Aorta (tissue), 5 donors: ENCODE measurements around the gene VEGFB. TPM values are rescaled to one million over a fixed set of nuclear protein-coding genes. Genes with fewer than 3 reads are reported as not detected.

Experiments
- ATAC-seq: fragments of 200-7000 bp; cut with Tn5 transposase; one replicate; pipeline ENCODE4 v1.9.1; 2022; ENCODE audit warnings: moderate library complexity; ENCODE audit not compliant: low FRiP score
- DNase-seq, 2 donors: peaks; one replicate each; pipeline ENCODE4 v3.0.0-alpha.2; 2020
- H3K27ac ChIP-seq, 2 donors: one replicate each; pipeline ENCODE4 v1.5.1; 2013; ENCODE audit warnings: low read length in 2 of 2, mild to moderate bottlenecking in 2 of 2, moderate library complexity in 2 of 2, control low read depth in 1 of 2, inconsistent platforms in 1 of 2, low read depth in 1 of 2
- H3K27me3 ChIP-seq, 2 donors: one replicate each; pipeline ENCODE4 v1.6.1; 2013; ENCODE audit warnings: control low read depth in 1 of 2, low read length in 1 of 2, mild to moderate bottlenecking in 1 of 2, moderate library complexity in 1 of 2; ENCODE audit not compliant: insufficient read depth in 2 of 2, control insufficient read depth in 1 of 2
- H3K36me3 ChIP-seq, 2 donors: one replicate each; pipeline ENCODE4 v1.6.1; 2013; ENCODE audit warnings: control low read depth in 1 of 2, low read length in 1 of 2, mild to moderate bottlenecking in 1 of 2; ENCODE audit not compliant: insufficient read depth in 2 of 2, control insufficient read depth in 1 of 2
- H3K4me1 ChIP-seq, 2 donors: one replicate each; pipeline ENCODE4 v1.6.1; 2013; ENCODE audit warnings: low read length in 2 of 2, control low read depth in 1 of 2, mild to moderate bottlenecking in 1 of 2, moderate library complexity in 1 of 2; ENCODE audit not compliant: insufficient read depth in 2 of 2, control insufficient read depth in 1 of 2
- H3K4me3 ChIP-seq, 2 donors: one replicate each; pipeline ENCODE4 v1.5.1; 2013; ENCODE audit warnings: low read length in 2 of 2, control low read depth in 1 of 2, mild to moderate bottlenecking in 1 of 2
- H3K9me3 ChIP-seq: one replicate; pipeline ENCODE4 v1.6.1; 2013; ENCODE audit warnings: mild to moderate bottlenecking, low read length; ENCODE audit not compliant: control insufficient read depth
- WGBS, 2 donors: extraction: QIAGEN DNeasy Blood & Tissue Kit; methylation state at CpG; one replicate each; pipeline ENCODE4 v1.1.7; 2013; 5-methylcytosine and 5-hydroxymethylcytosine counted together
- intact Hi-C, 2 donors: fragments of 100-400 bp; cut with DNase I; formaldehyde crosslinking; loops; one replicate each; pipeline versions ENCODE4 v1.14.2 to v1.15.0; 2022
- polyA plus RNA-seq, 2 donors: library from polyadenylated mRNA; stranded (reverse); fragments of 200-250 nt; gene quantifications; one replicate each; pipeline ENCODE4 v1.2.3, GENCODE V29; 2013
- total RNA-seq, 2 donors: library from RNA; stranded (reverse); fragmentation: NEBNext Ultra II Directional; extraction: Animal tissue kit (Norgen Biotek cat#: 25700); gene quantifications; one replicate each; pipeline ENCODE4 v1.2.1, GENCODE V29; 2021
- donor health status: healthy with polysubstance abuse.
- donor health status: Bipolar disorder and iron deficiency.
- donor health status: DM: no; HTN: no; CAD: no.
- donor health status: DM: no; HTN: no; CAD: no.
- donor health status: DM: yes; HTN: yes; CAD: no.

Gene VEGFB
- total and polyA plus RNA-seq, 4 donors: 131 to 208 (median 198) TPM

GRCh38 chr11:64232967-64233315 is 1.4 kb upstream of the VEGFB start:
- DNase-seq (no peak), ATAC-seq (no peak)
- Histone ChIP-seq H3K9me3 (no peaks in the 10 kb centered on the region), H3K4me3 (no peak overlapping the region), H3K27me3 (no peaks in the 10 kb centered on the region), H3K4me1 (no peaks in the 10 kb centered on the region), H3K36me3 (peaks cover 0 to under 1% of the 10 kb centered on the region in 2 donors), H3K27ac (no peak overlapping the region)
- intact Hi-C loops: no loop called here
- WGBS, 2 donors: 24 to 32% methylated on average over 8 of the region's 8 CpGs

- Histone ChIP-seq H3K27ac (peak overlapping the region in 1 of 2 donors; percentile 44), H3K9me3 (no peaks in the 10 kb centered on the region), H3K4me1 (no peaks in the 10 kb centered on the region), H3K36me3 (peaks cover 0 to 2% of the 10 kb centered on the region in 2 donors), H3K4me3 (peak overlapping the region; percentile 77 to 94), H3K27me3 (no peaks in the 10 kb centered on the region)
- ATAC-seq (peak; percentile 30), DNase-seq (peak; percentile 80 to 85)
- intact Hi-C loops: no loop called here
- WGBS, 2 donors: 1% methylated on average over 33 to 80 of the region's 80 CpGs
Observed at GRCh38 chr11:64234647-64235379, 429 bp downstream of the VEGFB start.

- Histone ChIP-seq H3K36me3 (peaks cover 0 to 2% of the 10 kb centered on the region in 2 donors), H3K9me3 (no peaks in the 10 kb centered on the region), H3K27me3 (no peaks in the 10 kb centered on the region), H3K4me1 (no peaks in the 10 kb centered on the region), H3K27ac (peak overlapping the region in 1 of 2 donors; percentile 44), H3K4me3 (peak overlapping the region; percentile 77 to 94)
- WGBS, 2 donors: 79 to 81% methylated on average over 12 of the region's 12 CpGs
- ATAC-seq: no peak
- DNase-seq: peak; percentile 50 to 77
- intact Hi-C loops: no loop called here
Observed at GRCh38 chr11:64235437-64236161, 1.2 kb downstream of the VEGFB start.

GRCh38 chr11:64237484-64237951 is 3.1 kb downstream of the VEGFB start:
- Histone ChIP-seq H3K9me3 (no peaks in the 10 kb centered on the region), H3K36me3 (peaks cover 0 to 2% of the 10 kb centered on the region in 2 donors), H3K27ac (no peak overlapping the region), H3K27me3 (no peaks in the 10 kb centered on the region), H3K4me1 (no peaks in the 10 kb centered on the region), H3K4me3 (no peak overlapping the region)
- intact Hi-C loops: no loop called here
- DNase-seq: peak; percentile 51 to 68
- WGBS, 2 donors: 71 to 74% methylated on average over 12 of the region's 12 CpGs
- no peak for ATAC-seq

- no peak overlapping the region for H3K27ac ChIP-seq
- no peak for DNase-seq
- H3K27me3 ChIP-seq: no peaks in the 10 kb centered on the region
- H3K9me3 ChIP-seq: no peaks in the 10 kb centered on the region
- no peaks in the 10 kb centered on the region for H3K4me1 ChIP-seq
- H3K4me3 ChIP-seq: no peak overlapping the region
- peaks cover 0 to 2% of the 10 kb centered on the region in 2 donors for H3K36me3 ChIP-seq
- WGBS, 2 donors: 87 to 90% methylated on average over 9 of the region's 9 CpGs
- intact Hi-C loops: no loop called here
- ATAC-seq: no peak
Observed at GRCh38 chr11:64238076-64238475, 3.7 kb downstream of the VEGFB start.

GRCh38 chr11:64238999-64239398 is 4.6 kb downstream of the VEGFB start:
- WGBS, 2 donors: 79 to 84% methylated on average over 5 of the region's 5 CpGs
- Histone ChIP-seq H3K4me1 (no peaks in the 10 kb centered on the region), H3K4me3 (no peak overlapping the region), H3K27me3 (no peaks in the 10 kb centered on the region), H3K36me3 (peaks cover 0 to 2% of the 10 kb centered on the region in 2 donors), H3K27ac (no peak overlapping the region), H3K9me3 (no peaks in the 10 kb centered on the region)
- intact Hi-C loops: no loop called here
- no peak for ATAC-seq
- DNase-seq: peak in 1 of 2 donors; percentile 49

GRCh38 chr11:64239662-64240434 is 5.5 kb downstream of the VEGFB start:
- DNase-seq: no peak
- 89% methylated on average over 11 of the region's 11 CpGs for WGBS, 2 donors
- ATAC-seq: no peak
- peaks cover 0 to 2% of the 10 kb centered on the region in 2 donors for H3K36me3 ChIP-seq
- H3K9me3 ChIP-seq: no peaks in the 10 kb centered on the region
- H3K27me3 ChIP-seq: no peaks in the 10 kb centered on the region
- no peak overlapping the region for H3K4me3 ChIP-seq
- H3K27ac ChIP-seq: peak overlapping the region; percentile 76 to 94
- no peaks in the 10 kb centered on the region for H3K4me1 ChIP-seq
- intact Hi-C loops: no loop called here

- 2% methylated on average over 57 to 58 of the region's 58 CpGs for WGBS, 2 donors
- Histone ChIP-seq H3K4me3 (peak within 1 kb of the TSS; percentile 74 to 84), H3K9me3 (no peaks in the 10 kb centered on the region), H3K36me3 (peaks cover 0 to 2% of the 10 kb centered on the region in 2 donors), H3K4me1 (no peaks in the 10 kb centered on the region), H3K27ac (peak within 1 kb of the TSS; percentile 76 to 94), H3K27me3 (no peaks in the 10 kb centered on the region)
- intact Hi-C loops: loop anchor here in 1 of 2 donors (1.0 kb wide), 1 partner anchor 30 kb away; no protein-coding TSS in a partner anchor
- DNase-seq (peak; percentile 98 to 99), ATAC-seq (peak; percentile 92)
Observed at GRCh38 chr11:64240435-64241240, 6.3 kb downstream of the VEGFB start, which contains the start of gene FKBP2. Gene FKBP2 (plus strand): TSS chr11:64241095. CDS start chr11:64242388, 1,293 bp downstream.
